Measurements from ENCODE around the gene SYNDIG1. TPM values are rescaled to one million over a fixed set of nuclear protein-coding genes. Genes with fewer than 3 reads are reported as not detected.

The SYNDIG1 gene
- total RNA-seq, 2 experiments from 2014 or later: not detected

DNA sequence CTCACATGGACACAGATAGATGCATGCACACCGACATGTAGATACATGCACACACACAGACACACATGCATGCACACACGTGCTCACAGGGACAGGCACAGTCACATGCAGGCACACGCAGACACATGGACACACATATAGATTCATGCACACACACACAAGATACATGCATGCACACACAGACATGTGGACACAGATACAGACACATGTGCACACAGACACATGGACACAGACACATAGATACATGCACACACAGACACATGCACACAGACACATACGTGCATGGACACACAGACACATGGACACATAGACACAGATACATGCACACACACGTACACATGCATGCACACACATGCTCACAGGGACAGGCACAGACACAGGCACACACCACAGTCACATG lies 19.8 kb downstream of the SYNDIG1 start:
- CTCF ChIA-PET: no interaction called here
- no peak overlapping the region for H3K4me3 ChIP-seq (ENCODE audit: low read length)
- H3K4me1 ChIP-seq (ENCODE audit: insufficient read depth, low read length): no peaks in the 10 kb centered on the region
- ATAC-seq (ENCODE audit: poor library complexity) (no peak), DNase-seq (no peak)
- Mint-ChIP-seq H3K27me3 (no peaks in the 10 kb centered on the region), H3K36me3 (ENCODE audit: low read depth) (no peaks in the 10 kb centered on the region), H3K9me3 (no peaks in the 10 kb centered on the region), H3K27ac (no peak overlapping the region), H3K4me1 (ENCODE audit: low read depth) (no peaks in the 10 kb centered on the region), H3K4me3 (no peak overlapping the region)
- no peaks in the 10 kb centered on the region for H3K27me3 ChIP-seq (ENCODE audit: control insufficient read depth in 1 of 2, insufficient read depth in 2 of 2, low read length in 2 of 2)
- POLR2A ChIA-PET: no interaction called here
- H3K9me3 ChIP-seq (ENCODE audit: control insufficient read depth in 1 of 2, insufficient read depth in 1 of 2, low read length in 2 of 2): peaks cover 0 to 16% of the 10 kb centered on the region in 2 experiments
- TF ChIP-seq, protein P1, sequence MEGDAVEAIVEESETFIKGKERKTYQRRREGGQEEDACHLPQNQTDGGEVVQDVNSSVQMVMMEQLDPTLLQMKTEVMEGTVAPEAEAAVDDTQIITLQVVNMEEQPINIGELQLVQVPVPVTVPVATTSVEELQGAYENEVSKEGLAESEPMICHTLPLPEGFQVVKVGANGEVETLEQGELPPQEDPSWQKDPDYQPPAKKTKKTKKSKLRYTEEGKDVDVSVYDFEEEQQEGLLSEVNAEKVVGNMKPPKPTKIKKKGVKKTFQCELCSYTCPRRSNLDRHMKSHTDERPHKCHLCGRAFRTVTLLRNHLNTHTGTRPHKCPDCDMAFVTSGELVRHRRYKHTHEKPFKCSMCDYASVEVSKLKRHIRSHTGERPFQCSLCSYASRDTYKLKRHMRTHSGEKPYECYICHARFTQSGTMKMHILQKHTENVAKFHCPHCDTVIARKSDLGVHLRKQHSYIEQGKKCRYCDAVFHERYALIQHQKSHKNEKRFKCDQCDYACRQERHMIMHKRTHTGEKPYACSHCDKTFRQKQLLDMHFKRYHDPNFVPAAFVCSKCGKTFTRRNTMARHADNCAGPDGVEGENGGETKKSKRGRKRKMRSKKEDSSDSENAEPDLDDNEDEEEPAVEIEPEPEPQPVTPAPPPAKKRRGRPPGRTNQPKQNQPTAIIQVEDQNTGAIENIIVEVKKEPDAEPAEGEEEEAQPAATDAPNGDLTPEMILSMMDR (IDR thresholded peaks at IDR 0.05): no peak
- no peak overlapping the region for H3K27ac ChIP-seq (ENCODE audit: low read depth in 1 of 2, low read length in 2 of 2)
- no peaks in the 10 kb centered on the region for H3K36me3 ChIP-seq (ENCODE audit: insufficient read depth, low read length)
- intact Hi-C loops (cut with DNase I, micrococcal nuclease): no loop called here

DNA sequence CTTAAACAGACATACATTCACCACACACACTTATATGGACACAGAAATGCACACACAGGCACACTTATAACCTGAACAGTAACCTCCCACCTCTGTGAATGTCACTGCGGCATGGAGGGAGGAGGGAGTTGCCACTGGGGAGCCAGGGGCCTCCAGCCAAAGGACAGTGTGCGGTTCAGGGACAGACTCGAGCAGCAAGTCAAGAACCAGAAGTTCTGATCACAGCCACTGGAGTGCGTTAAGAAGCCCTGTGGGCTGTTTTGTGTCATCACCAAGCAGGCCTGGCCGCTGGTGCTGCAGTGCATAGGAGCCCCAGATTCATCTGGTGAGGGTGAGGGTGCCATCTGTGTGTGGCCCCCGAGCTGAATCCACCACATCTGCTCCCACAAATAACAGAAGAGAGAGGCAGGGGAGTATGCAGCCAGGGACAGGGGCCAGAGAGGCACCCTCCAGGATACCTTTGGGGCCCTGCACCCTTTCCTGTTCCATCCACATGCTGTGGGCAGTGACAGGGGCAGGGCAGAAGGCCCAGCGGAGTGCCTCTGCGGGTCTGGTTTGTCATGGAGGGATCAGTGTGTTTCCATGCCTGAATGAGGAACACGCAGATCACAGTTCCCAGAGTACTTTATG lies 20.3 kb downstream of the SYNDIG1 start:
- H3K36me3 Mint-ChIP-seq (ENCODE audit: low read depth): no peaks in the 10 kb centered on the region
- CTCF ChIA-PET: no interaction called here
- DNase-seq (no peak), ATAC-seq (ENCODE audit: poor library complexity) (no peak)
- H3K9me3 Mint-ChIP-seq: no peaks in the 10 kb centered on the region
- no peaks in the 10 kb centered on the region for H3K4me1 Mint-ChIP-seq (ENCODE audit: low read depth)
- intact Hi-C loops (cut with DNase I, micrococcal nuclease): no loop called here
- H3K27ac ChIP-seq (ENCODE audit: low read depth in 1 of 2, low read length in 2 of 2): no peak overlapping the region
- TF ChIP-seq, protein P1 (IDR thresholded peaks at IDR 0.05): no peak
- no peak overlapping the region for H3K4me3 ChIP-seq (ENCODE audit: low read length)
- H3K27ac Mint-ChIP-seq: no peak overlapping the region
- peaks cover 0 to 16% of the 10 kb centered on the region in 2 experiments for H3K9me3 ChIP-seq (ENCODE audit: control insufficient read depth in 1 of 2, insufficient read depth in 1 of 2, low read length in 2 of 2)
- no peaks in the 10 kb centered on the region for H3K4me1 ChIP-seq (ENCODE audit: insufficient read depth, low read length)
- H3K27me3 Mint-ChIP-seq: no peaks in the 10 kb centered on the region
- H3K4me3 Mint-ChIP-seq: no peak overlapping the region
- POLR2A ChIA-PET: no interaction called here
- H3K36me3 ChIP-seq (ENCODE audit: insufficient read depth, low read length): no peaks in the 10 kb centered on the region
- no peaks in the 10 kb centered on the region for H3K27me3 ChIP-seq (ENCODE audit: control insufficient read depth in 1 of 2, insufficient read depth in 2 of 2, low read length in 2 of 2)

GRCh38 chr20:24490598-24490997 lies 21.2 kb downstream of the SYNDIG1 start:
- Histone ChIP-seq H3K27me3 (ENCODE audit: control insufficient read depth in 1 of 2, insufficient read depth in 2 of 2, low read length in 2 of 2) (no peaks in the 10 kb centered on the region), H3K4me3 (ENCODE audit: low read length) (no peak overlapping the region), H3K36me3 (ENCODE audit: insufficient read depth, low read length) (no peaks in the 10 kb centered on the region), H3K27ac (ENCODE audit: low read depth in 1 of 2, low read length in 2 of 2) (no peak overlapping the region), H3K9me3 (ENCODE audit: control insufficient read depth in 1 of 2, insufficient read depth in 1 of 2, low read length in 2 of 2) (peaks cover 0 to 16% of the 10 kb centered on the region in 2 experiments), H3K4me1 (ENCODE audit: insufficient read depth, low read length) (no peaks in the 10 kb centered on the region)
- ATAC-seq (ENCODE audit: poor library complexity): no peak
- ChIA-PET CTCF (no interaction called here), POLR2A (no interaction called here)
- H3K27me3 Mint-ChIP-seq: no peaks in the 10 kb centered on the region
- H3K4me3 Mint-ChIP-seq: no peak overlapping the region
- no peaks in the 10 kb centered on the region for H3K4me1 Mint-ChIP-seq (ENCODE audit: low read depth)
- H3K36me3 Mint-ChIP-seq (ENCODE audit: low read depth): no peaks in the 10 kb centered on the region
- intact Hi-C loops (cut with DNase I, micrococcal nuclease): no loop called here
- TF ChIP-seq, protein P1 (IDR thresholded peaks at IDR 0.05): no peak
- no peak overlapping the region for H3K27ac Mint-ChIP-seq
- H3K9me3 Mint-ChIP-seq: no peaks in the 10 kb centered on the region
- DNase-seq: no peak
